Pancreas (tissue), 10 donors: ENCODE measurements around the gene GABRR2. TPM values are rescaled to one million over a fixed set of nuclear protein-coding genes. Genes with fewer than 3 reads are reported as not detected.

ENCODE experiments used
- ATAC-seq, 4 donors: fragments of 200-7000 bp; cut with Tn5 transposase; one replicate each; pipeline versions ENCODE4 v1.8.0 to v1.9.1; 2020; ENCODE audit warnings: mild to moderate bottlenecking in 4 of 4, moderate library complexity in 4 of 4
- DNase-seq, 6 donors: peaks; one replicate each; pipeline ENCODE4 v3.0.0-alpha.2; 2020
- FAIRE-seq: peaks from 2 replicates; lab custom pipeline; 2012; peaks lifted over from hg19 to GRCh38; lab: Jason Lieb, UNC
- H3K27ac ChIP-seq, 4 donors: fragments of 200-600 bp; sonication (generic); 1 replicate in 3 of 4; 2 replicates in 1 of 4; pipeline versions ENCODE4 v1.5.0 to v1.8.0; 2020
- H3K27me3 ChIP-seq, 4 donors: fragments of 200-600 bp; one replicate each; pipeline ENCODE4 v1.8.0; 2021
- H3K36me3 ChIP-seq, 3 donors: fragments of 200-600 bp; sonication (generic) in 1 of 3; one replicate each; pipeline versions ENCODE4 v1.5.0 to v1.8.0; 2020 to 2021
- H3K4me1 ChIP-seq, 3 donors: fragments of 200-600 bp; one replicate each; pipeline ENCODE4 v1.8.0; 2021
- H3K4me3 ChIP-seq, 4 donors: fragments of 200-600 bp; sonication (generic) in 2 of 4; one replicate each; pipeline versions ENCODE4 v1.5.0 to v1.8.0; 2020 to 2021
- H3K9me3 ChIP-seq, 4 donors: fragments of 200-600 bp; one replicate each; pipeline ENCODE4 v1.8.0; 2021
- CTCF ChIP-seq, 4 donors: fragments of 200-600 bp; sonication (generic) in 3 of 4; IDR thresholded peaks; one replicate each; pipeline versions ENCODE4 v1.5.0 to v1.8.0; 2021; ENCODE audit warnings: antibody characterized with exemption in 4 of 4
- WGBS, 2 donors: extraction: QIAGEN DNeasy Blood & Tissue Kit; methylation state at CpG; one replicate each; pipeline ENCODE4 v1.1.7; 2013; 5-methylcytosine and 5-hydroxymethylcytosine counted together
- intact Hi-C, 3 donors: fragments of 100-400 bp; cut with DNase I; formaldehyde crosslinking; loops; one replicate each; pipeline versions ENCODE4 v1.11.1 to v1.14.2; 2022
- polyA plus RNA-seq, 2 donors: library from polyadenylated mRNA; stranded (reverse); fragments of 200-250 nt; gene quantifications; one replicate each; pipeline ENCODE4 v1.2.3, GENCODE V29; 2013
- total RNA-seq, 6 donors: library from RNA; stranded (reverse); fragmentation: NEBNext Ultra II Directional in 4 of 6; extraction: Animal tissue kit (Norgen Biotek cat#: 25700) in 4 of 6; gene quantifications; one replicate each; pipeline versions ENCODE4 v1.2.1 to v1.2.4, GENCODE V29; 2021 to 2023
- donor health status: healthy with polysubstance abuse.
- donor health status: DM: no; HTN: no; CAD: no; lungs with moderate emphysema.
- donor health status: DM: no; HTN: no; CAD: no.
- donor health status: control.
- donor health status: control.
- donor health status: Bipolar disorder and iron deficiency.
- donor health status: DM: yes; HTN: yes; CAD: no.
- donor health status: DM: no; HTN: no; CAD: no.
- donor health status: DM: no; HTN: no; CAD: no.
- donor health status: DM: yes; HTN: yes; CAD: no.

Gene GABRR2
- total RNA-seq: under 1 TPM in 5 of 6 donors, not detected in 1; 0.14 to 0.75 (median 0.31) TPM
- under 1 TPM; 0.23 to 0.27 TPM for polyA plus RNA-seq

DNA sequence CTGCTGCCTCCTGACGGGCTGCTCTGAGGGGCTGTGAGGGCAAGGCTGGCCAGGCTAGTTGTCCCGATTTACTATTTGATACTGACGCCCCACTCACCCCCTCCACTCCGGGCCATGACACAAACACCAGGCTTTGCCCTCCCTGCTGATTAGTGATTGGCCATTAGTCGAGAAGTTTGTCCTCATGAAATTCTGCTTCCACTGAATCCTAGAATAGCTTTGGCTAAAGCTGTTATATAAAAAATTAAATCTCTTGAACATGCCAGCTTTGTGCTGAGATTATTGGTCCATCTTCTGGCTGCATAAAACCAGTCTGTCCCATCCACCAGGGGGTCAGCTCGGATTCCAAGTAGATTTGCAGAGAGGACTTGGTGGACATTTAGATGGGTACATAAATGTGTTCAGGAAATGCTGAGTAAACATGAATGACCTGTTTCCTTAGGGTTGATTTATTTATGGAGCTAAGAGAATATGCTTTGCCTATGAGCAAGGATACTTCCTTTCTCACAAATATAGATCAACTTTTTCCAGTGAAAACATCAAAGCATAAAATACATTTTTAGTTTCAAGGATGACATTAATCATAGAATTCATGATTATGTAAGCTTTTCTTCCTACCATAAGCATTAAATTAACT lies at the start of gene GABRR2:
TSS of gene GABRR2 (minus strand) at position 51 of the 637 bp plus-strand sequence. CDS start 134 bp downstream, outside the sequence.
- Histone ChIP-seq H3K4me3 (no peak within 1 kb of the TSS), H3K4me1 (peaks cover 0 to 4% (median 0%) of the 10 kb centered on the region in 3 donors), H3K27me3 (no peaks in the 10 kb centered on the region), H3K27ac (no peak within 1 kb of the TSS), H3K9me3 (no peaks in the 10 kb centered on the region), H3K36me3 (no peaks in the 10 kb centered on the region)
- no peak for ATAC-seq
- no peak for DNase-seq
- no peak for FAIRE-seq
- 89 to 90% methylated on average over 6 of the region's 6 CpGs for WGBS, 2 donors
- no peak for TF ChIP-seq CTCF (IDR thresholded peaks at IDR 0.05)
- intact Hi-C loops: no loop called here

GRCh38 chr6:89364586-89364985 lies 49.5 kb upstream of the GABRR2 start:
- Histone ChIP-seq H3K9me3 (no peaks in the 10 kb centered on the region), H3K27ac (no peak overlapping the region), H3K27me3 (no peaks in the 10 kb centered on the region), H3K36me3 (no peaks in the 10 kb centered on the region), H3K4me3 (no peak overlapping the region), H3K4me1 (peaks cover 0 to 4% (median 0%) of the 10 kb centered on the region in 3 donors)
- TF ChIP-seq CTCF (IDR thresholded peaks at IDR 0.05): no peak
- DNase-seq (no peak), ATAC-seq (no peak), FAIRE-seq (no peak)
- intact Hi-C loops: no loop called here

DNA sequence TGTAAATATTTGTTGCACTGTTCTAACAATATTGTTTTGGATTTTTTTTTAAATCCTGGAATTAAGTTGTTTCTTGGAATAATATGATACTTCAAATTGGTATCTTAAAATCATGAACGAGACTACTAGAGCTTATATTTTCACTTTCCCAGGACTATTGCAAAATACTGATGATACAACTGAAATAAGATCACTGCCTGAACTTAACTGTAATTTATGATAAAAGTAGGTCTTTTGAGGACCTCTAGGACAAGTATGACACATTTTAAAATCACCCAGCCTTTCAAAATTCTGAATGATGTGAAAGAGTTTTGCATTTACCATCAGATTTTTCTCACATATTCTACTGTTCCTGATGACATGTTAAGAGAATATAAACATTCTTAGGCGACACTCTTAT lies 46.1 kb upstream of the GABRR2 start:
- H3K4me3 ChIP-seq: no peak overlapping the region
- DNase-seq: no peak
- H3K9me3 ChIP-seq: no peaks in the 10 kb centered on the region
- H3K36me3 ChIP-seq: no peaks in the 10 kb centered on the region
- FAIRE-seq: no peak
- no peaks in the 10 kb centered on the region for H3K27me3 ChIP-seq
- intact Hi-C loops: no loop called here
- no peak for ATAC-seq
- H3K4me1 ChIP-seq: no peaks in the 10 kb centered on the region
- TF ChIP-seq CTCF (IDR thresholded peaks at IDR 0.05): no peak
- WGBS, 2 donors: 83 to 92% methylated on average over 2 of the region's 2 CpGs
- no peak overlapping the region for H3K27ac ChIP-seq

GRCh38 chr6:89360415-89360999 lies 45.4 kb upstream of the GABRR2 start:
- intact Hi-C loops: no loop called here
- 93 to 95% methylated on average over 2 of the region's 2 CpGs for WGBS, 2 donors
- TF ChIP-seq CTCF (IDR thresholded peaks at IDR 0.05): no peak
- Histone ChIP-seq H3K27me3 (no peaks in the 10 kb centered on the region), H3K36me3 (no peaks in the 10 kb centered on the region), H3K4me1 (no peaks in the 10 kb centered on the region), H3K4me3 (no peak overlapping the region), H3K9me3 (no peaks in the 10 kb centered on the region), H3K27ac (no peak overlapping the region)
- no peak for FAIRE-seq
- DNase-seq: no peak
- peak in 1 of 4 donors; percentile 21 for ATAC-seq

DNA sequence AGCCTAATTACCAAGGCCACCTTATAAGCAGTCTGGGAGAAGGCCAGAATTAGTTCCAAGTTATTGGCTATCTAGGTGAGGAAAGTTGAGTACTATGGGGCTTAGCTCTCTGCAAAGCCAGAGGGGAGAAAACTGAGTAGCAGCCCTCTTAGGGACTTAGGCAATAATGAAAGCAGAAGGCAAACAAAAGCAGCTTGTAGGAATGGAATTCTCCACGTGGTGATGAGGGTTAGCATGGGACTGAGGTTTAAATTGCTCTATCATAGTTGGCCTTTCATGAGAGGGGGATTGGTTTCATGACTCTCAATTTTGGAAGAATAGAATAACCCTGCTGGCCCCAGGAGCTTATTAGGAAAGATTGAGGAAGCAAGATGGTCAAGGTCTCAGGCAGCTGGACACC lies 44.5 kb upstream of the GABRR2 start:
- FAIRE-seq: no peak
- intact Hi-C loops: no loop called here

More for the DNA sequence above, 44.5 kb upstream of the GABRR2 start:
- WGBS, 2 donors: 27 to 30% methylated on average over 1 of the region's 1 CpG
- no peak for TF ChIP-seq CTCF (IDR thresholded peaks at IDR 0.05)
- no peak overlapping the region for H3K4me3 ChIP-seq
- ATAC-seq (no peak), DNase-seq (no peak)
- H3K36me3 ChIP-seq: no peaks in the 10 kb centered on the region
- H3K4me1 ChIP-seq: no peaks in the 10 kb centered on the region
- no peaks in the 10 kb centered on the region for H3K27me3 ChIP-seq
- H3K9me3 ChIP-seq: no peaks in the 10 kb centered on the region
- H3K27ac ChIP-seq: no peak overlapping the region
